ENCODE data around the gene PTPRC.
"Not testable (repeated sequence)": the region's sequence is repeated elsewhere in the genome, so short reads cannot be mapped to it uniquely, and the experiment has no call there.

Gene PTPRC, protein sequence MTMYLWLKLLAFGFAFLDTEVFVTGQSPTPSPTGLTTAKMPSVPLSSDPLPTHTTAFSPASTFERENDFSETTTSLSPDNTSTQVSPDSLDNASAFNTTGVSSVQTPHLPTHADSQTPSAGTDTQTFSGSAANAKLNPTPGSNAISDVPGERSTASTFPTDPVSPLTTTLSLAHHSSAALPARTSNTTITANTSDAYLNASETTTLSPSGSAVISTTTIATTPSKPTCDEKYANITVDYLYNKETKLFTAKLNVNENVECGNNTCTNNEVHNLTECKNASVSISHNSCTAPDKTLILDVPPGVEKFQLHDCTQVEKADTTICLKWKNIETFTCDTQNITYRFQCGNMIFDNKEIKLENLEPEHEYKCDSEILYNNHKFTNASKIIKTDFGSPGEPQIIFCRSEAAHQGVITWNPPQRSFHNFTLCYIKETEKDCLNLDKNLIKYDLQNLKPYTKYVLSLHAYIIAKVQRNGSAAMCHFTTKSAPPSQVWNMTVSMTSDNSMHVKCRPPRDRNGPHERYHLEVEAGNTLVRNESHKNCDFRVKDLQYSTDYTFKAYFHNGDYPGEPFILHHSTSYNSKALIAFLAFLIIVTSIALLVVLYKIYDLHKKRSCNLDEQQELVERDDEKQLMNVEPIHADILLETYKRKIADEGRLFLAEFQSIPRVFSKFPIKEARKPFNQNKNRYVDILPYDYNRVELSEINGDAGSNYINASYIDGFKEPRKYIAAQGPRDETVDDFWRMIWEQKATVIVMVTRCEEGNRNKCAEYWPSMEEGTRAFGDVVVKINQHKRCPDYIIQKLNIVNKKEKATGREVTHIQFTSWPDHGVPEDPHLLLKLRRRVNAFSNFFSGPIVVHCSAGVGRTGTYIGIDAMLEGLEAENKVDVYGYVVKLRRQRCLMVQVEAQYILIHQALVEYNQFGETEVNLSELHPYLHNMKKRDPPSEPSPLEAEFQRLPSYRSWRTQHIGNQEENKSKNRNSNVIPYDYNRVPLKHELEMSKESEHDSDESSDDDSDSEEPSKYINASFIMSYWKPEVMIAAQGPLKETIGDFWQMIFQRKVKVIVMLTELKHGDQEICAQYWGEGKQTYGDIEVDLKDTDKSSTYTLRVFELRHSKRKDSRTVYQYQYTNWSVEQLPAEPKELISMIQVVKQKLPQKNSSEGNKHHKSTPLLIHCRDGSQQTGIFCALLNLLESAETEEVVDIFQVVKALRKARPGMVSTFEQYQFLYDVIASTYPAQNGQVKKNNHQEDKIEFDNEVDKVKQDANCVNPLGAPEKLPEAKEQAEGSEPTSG (N-terminal part only)

GRCh38 chr1:198638894-198639635 lies at the start of gene PTPRC:
PTPRC (plus strand) TSS chr1:198639040; CDS start chr1:198639269, 229 bp downstream.
- DNase-seq = no peak

GRCh38 chr1:198590454-198590853 lies 48.4 kb upstream of the PTPRC start:
- DNase-seq = no peak

- no peak for DNase-seq
Measured at GRCh38 chr1:198595765-198596164, 43.1 kb upstream of the PTPRC start.

- no peak for DNase-seq
Measured at GRCh38 chr1:198597690-198598430, 41.0 kb upstream of the PTPRC start.

DNA sequence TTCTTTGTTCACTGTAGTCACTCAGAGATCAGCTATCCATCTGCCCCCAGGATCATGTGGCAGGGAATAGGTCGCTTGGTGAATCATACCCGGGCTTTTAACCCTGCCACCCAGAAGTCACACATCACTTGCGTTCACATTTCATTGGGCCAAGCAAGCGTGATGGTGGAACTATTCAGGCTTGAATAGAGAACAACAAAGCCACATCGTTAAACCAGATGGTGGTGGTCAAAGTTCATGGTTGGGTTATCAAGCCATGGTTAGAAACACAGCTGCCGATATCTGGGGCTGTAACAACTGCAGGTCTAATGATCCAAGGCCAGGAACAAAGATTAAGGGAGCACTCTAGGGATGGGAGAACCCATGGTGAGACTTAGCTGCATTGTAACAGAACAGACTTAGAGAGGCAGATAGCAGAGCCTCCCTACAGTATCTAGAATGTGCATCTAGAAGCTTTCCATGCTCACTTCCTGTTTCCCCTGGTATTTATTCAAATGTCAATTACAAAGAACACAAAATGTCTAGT lies 40.0 kb upstream of the PTPRC start:
- no peak for DNase-seq

DNA sequence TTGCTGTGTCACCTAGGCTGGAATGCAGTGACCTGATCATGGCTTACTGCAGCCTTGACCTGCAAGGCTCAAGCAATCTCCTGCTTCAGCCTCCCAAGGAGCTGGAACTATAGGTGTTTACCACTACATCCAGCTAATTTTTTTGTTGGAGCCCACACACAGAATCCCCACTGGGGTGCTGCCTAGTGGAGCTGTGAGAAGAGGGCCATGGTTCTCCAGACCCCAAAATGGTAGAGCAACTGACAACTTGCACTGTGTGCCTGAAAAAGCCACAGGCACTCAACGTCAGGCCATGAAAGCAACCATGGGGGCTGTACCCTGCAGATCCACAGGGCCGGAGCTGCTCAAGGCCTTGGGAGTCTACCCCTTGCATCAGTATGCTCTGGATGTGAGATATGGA lies 39.1 kb upstream of the PTPRC start:
- no peak for DNase-seq

GRCh38 chr1:198600906-198601305 lies 37.9 kb upstream of the PTPRC start:
- DNase-seq = no peak

GRCh38 chr1:198601310-198601709 lies 37.5 kb upstream of the PTPRC start:
- not testable (repeated sequence) for DNase-seq

DNA sequence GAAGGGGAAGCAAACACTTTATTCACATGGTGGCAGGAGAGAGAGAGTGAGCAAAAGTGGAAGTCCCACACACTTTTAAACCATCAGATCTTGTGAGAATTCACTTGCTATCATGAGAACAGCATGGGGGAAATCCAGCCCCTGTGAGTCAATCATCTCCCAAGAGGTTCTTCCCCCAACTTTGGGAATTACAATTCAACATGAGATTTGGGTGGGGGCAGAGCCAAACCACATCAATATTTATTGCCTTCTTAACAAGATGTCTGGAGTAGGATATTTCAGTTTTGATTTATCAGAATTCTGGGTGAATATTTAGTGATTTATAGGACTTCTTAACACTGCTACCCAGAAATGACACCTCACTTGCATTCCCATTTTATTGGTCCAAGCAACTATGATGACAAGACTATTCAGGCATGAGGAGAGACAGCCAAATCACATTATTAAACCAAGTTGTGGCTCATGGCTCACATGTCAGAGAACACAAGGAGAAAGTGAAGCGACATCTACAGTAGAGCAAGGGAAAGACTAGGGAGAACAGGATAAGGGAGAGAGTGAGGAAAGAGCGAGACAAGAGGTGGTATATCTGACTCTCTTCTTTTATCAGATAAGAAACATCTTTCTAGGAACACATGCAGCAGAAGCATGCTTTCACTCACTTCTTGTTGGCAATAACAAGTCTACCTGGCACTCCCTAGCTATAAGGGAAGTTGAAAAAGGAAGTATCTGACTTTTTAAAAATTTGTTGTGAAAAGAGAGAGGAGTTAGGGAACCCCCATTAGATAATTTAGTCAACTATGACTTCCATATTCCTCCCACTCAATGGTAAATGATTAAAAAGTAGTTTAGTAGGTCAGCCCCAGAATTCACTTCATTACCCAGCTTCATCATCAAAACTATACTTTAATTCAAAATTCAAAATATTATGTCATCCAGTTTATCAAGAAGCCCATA lies 36.6 kb upstream of the PTPRC start:
- DNase-seq = no peak

GRCh38 chr1:198604975-198605374 lies 33.9 kb upstream of the PTPRC start:
- no peak for DNase-seq

DNA sequence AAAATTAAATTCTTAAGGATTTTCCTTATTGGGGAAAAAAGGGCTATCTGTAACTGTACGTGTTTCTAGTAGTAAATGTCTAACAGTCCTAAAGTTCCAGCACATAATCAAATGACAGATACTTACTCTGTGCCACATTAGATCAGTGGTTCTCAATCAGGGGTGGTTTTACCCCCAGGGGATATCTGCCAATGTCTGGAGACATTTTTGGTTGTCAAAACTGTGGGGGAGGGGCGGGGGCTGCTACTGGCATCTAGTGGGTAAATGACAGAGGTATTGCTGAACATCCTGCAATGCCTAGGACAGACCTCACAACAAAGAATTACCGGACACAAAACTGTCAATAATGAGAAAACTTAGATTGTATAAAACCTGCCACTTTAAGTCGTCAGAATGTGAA lies 33.4 kb upstream of the PTPRC start:
- DNase-seq = no peak

GRCh38 chr1:198606020-198606438 lies 32.8 kb upstream of the PTPRC start:
- no peak for DNase-seq

GRCh38 chr1:198607714-198608113 lies 31.1 kb upstream of the PTPRC start:
- no peak for DNase-seq

GRCh38 chr1:198610362-198610761 lies 28.5 kb upstream of the PTPRC start:
- no peak for DNase-seq

- DNase-seq = no peak
Measured at GRCh38 chr1:198611219-198611618, 27.6 kb upstream of the PTPRC start.

DNA sequence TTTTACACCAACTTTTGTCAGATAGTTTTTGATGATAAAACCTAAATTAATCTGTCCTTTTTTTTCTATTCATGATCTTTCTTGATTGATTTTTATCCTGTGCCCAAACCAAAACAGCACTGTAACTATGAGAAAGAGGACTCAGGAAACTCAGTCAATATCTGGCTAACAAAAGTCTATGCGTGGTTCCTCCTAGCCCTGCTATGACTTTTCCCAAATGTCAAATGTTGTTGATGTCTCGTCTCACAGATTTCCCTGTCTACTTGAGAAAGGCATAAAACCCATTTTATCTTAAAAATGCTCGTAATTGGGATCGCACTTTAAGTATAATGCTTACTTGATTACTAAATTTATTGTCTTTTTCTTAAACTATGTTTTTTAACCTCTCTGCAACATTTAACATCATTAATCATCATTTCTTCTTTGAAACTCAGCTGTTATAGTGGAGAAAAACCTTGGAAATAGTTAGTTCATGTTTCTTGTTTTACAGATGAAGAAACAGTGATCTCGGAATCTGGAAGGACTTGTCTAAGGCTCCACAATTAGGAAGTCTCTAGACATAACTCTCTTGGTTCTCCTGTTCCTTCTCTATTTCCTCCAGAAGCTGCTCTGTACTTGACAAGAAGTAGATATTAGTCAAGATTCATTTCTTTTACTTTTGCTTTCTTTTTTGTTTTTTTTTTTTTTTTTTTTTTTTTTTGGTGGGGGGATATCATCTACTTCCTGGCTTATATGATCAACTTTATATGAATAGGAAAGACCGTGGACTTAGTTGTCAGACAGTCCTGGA lies 26.2 kb upstream of the PTPRC start:
- DNase-seq = no peak

DNA sequence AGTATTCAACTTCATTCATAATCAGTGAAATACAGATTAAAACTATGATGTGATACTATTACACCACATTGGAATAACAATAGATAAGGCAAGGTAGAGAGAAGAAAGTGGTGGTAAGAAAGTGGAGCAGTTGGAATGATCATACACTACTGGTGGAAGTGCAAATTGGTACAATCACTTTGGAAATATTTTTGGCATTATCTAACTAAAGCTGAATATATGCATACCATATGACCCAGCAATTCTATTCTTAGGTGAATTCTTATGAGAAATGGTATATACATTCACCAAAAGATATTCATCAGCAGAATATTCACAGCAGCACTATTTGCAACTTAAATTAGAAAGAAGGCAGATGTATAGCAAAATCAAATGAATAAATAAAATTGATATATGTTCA lies 21.4 kb upstream of the PTPRC start:
- no peak for DNase-seq

- no peak for DNase-seq
Measured at GRCh38 chr1:198619375-198620140, 19.3 kb upstream of the PTPRC start.

Data from NCI-H187 (cell line).